OCI-LY7 (cell line): ENCODE results near the gene TMEM130. TPM values are rescaled to one million over a fixed set of nuclear protein-coding genes. Genes with fewer than 3 reads are reported as not detected.
"Not testable (repeated sequence)": the region's sequence is repeated elsewhere in the genome, so short reads cannot be mapped to it uniquely, and the experiment has no call there.

Source experiments
- BruUV-seq: library from RNA; stranded (reverse); fragments of 400-500 nt; replicated peaks from 2 replicates; lab custom pipeline; 2021; lab: Mats Ljungman, UMichigan
- CTCF ChIA-PET: fragments of 300-600 bp; sonication (Branson Sonifier 250); formaldehyde crosslinking; loops from one replicate; lab custom pipeline; 2022; ENCODE audit warnings: antibody characterized with exemption; ENCODE audit not compliant: unreplicated experiment; lab: Charles Lee
- POLR2A ChIA-PET: fragments of 300-600 bp; sonication (Branson Sonifier 250); formaldehyde crosslinking; loops from one replicate; lab custom pipeline; 2022; ENCODE audit warnings: antibody characterized with exemption; lab: Charles Lee
- DNase-seq: peaks from one replicate; pipeline ENCODE4 v3.0.0-alpha.2; 2015; ENCODE audit warnings: low spot score
- H2AFZ ChIP-seq: fragments of 200-600 bp; sonication (generic), shearing (Covaris generic); 2 replicates; pipeline ENCODE4 v1.6.1; 2014; ENCODE audit warnings: mild to moderate bottlenecking, antibody characterized with exemption, low read length, moderate library complexity
- H3K27ac ChIP-seq: fragments of 200-600 bp; sonication (generic); 2 replicates; pipeline ENCODE4 v1.5.1; 2014; ENCODE audit warnings: mixed run types, low read depth, mild to moderate bottlenecking, moderate library complexity, low read length, inconsistent platforms; ENCODE audit not compliant: poor library complexity, severe bottlenecking
- H3K36me3 ChIP-seq: fragments of 200-600 bp; sonication (generic); 2 replicates; pipeline ENCODE4 v1.6.1; 2014; ENCODE audit warnings: mild to moderate bottlenecking, antibody characterized with exemption, low read length, moderate library complexity, mixed read lengths; ENCODE audit not compliant: insufficient read depth
- H3K4me1 ChIP-seq: fragments of 200-600 bp; sonication (generic); 2 replicates; pipeline ENCODE4 v1.5.1; 2014; ENCODE audit warnings: mild to moderate bottlenecking, low read length; ENCODE audit not compliant: insufficient read depth, poor library complexity, severe bottlenecking
- H3K4me2 ChIP-seq: fragments of 200-600 bp; sonication (generic); 2 replicates; pipeline ENCODE4 v1.6.1; 2014; ENCODE audit warnings: mild to moderate bottlenecking, low read length
- H3K4me3 ChIP-seq: fragments of 200-600 bp; sonication (generic); 2 replicates; pipeline ENCODE4 v1.5.1; 2014; ENCODE audit warnings: mild to moderate bottlenecking, low read depth, low read length; ENCODE audit not compliant: poor library complexity, severe bottlenecking
- H3K79me2 ChIP-seq: fragments of 200-600 bp; sonication (generic); 2 replicates; pipeline ENCODE4 v1.6.1; 2016; ENCODE audit warnings: low read depth, mild to moderate bottlenecking, low read length, moderate library complexity, mixed read lengths; ENCODE audit not compliant: insufficient read depth
- H3K9me2 ChIP-seq: fragments of 200-600 bp; sonication (generic); 2 replicates; pipeline ENCODE4 v1.6.1; 2016; ENCODE audit warnings: mild to moderate bottlenecking, low read length, mixed read lengths; ENCODE audit not compliant: insufficient read depth
- H3K9me3 ChIP-seq: fragments of 200-600 bp; sonication (generic); 2 replicates; pipeline ENCODE4 v1.6.1; 2014; ENCODE audit warnings: mild to moderate bottlenecking, mixed run types, low read length, mixed read lengths
- H4K20me1 ChIP-seq: fragments of 200-600 bp; sonication (generic); 2 replicates; pipeline ENCODE4 v1.6.1; 2014; ENCODE audit warnings: mild to moderate bottlenecking, antibody characterized with exemption, low read length, moderate library complexity, mixed read lengths; ENCODE audit not compliant: insufficient read depth
- CTCF ChIP-seq: fragments of 200-600 bp; sonication (generic); conservative IDR thresholded peaks from 2 replicates; pipeline ENCODE4 v1.5.1; 2014; ENCODE audit warnings: mild to moderate bottlenecking, antibody characterized with exemption, low read length, moderate library complexity, mixed read lengths
- EZH2phosphoT487 ChIP-seq: fragments of 200-600 bp; sonication (generic); IDR thresholded peaks from 2 replicates; pipeline ENCODE4 v1.6.1; 2018; ENCODE audit warnings: low read depth, borderline replicate concordance, mild to moderate bottlenecking, mixed run types, antibody characterized with exemption, low read length, moderate library complexity, mixed read lengths
- intact Hi-C: fragments of 100-400 bp; cut with micrococcal nuclease; formaldehyde crosslinking; loops from one replicate; pipeline ENCODE4 v1.10.0; 2022; ENCODE audit not compliant: unreplicated experiment
- total RNA-seq, 2 experiments: library from RNA; depleted of rRNA in 1 of 2; stranded (reverse); fragments of >200 nt in 1 of 2; shearing (Covaris generic) in 1 of 2; gene quantifications; 2 replicates each; pipeline ENCODE4 v1.2.3, GENCODE V29; 2014 to 2022

Gene TMEM130
- total RNA-seq, 2 experiments from 2014 or later: 0.22 to 0.57 TPM

GRCh38 chr7:98855610-98856422, 14.0 kb downstream of the TMEM130 start:
- Histone ChIP-seq H3K9me2 (no peaks in the 10 kb centered on the region), H2AFZ (no peak overlapping the region), H3K79me2 (no peaks in the 10 kb centered on the region), H3K4me2 (no peak overlapping the region), H3K4me3 (no peak overlapping the region), H4K20me1 (no peaks in the 10 kb centered on the region), H3K27ac (no peak overlapping the region), H3K4me1 (no peaks in the 10 kb centered on the region), H3K9me3 (no peaks in the 10 kb centered on the region), H3K36me3 (no peaks in the 10 kb centered on the region)
- TF ChIP-seq EZH2phosphoT487 (no peak), CTCF (no peak)
- BruUV-seq: no TSS peak
- DNase-seq: no peak
- ChIA-PET POLR2A (no interaction called here), CTCF (interaction anchor here (0.5 kb wide), 1 partner anchor 14 kb away, joined by 3 read pairs; no protein-coding TSS in a partner anchor)
- intact Hi-C loops: no loop called here

GRCh38 chr7:98852826-98853225, 17.0 kb downstream of the TMEM130 start:
- no peak overlapping the region for H2AFZ ChIP-seq
- no peaks in the 10 kb centered on the region for H3K9me3 ChIP-seq
- no peaks in the 10 kb centered on the region for H3K4me1 ChIP-seq
- DNase-seq: no peak
- intact Hi-C loops: no loop called here
- POLR2A ChIA-PET: interaction anchor here (0.6 kb wide), 1 partner anchor 294 kb away, joined by 4 read pairs; no protein-coding TSS in a partner anchor
- H3K4me2 ChIP-seq: no peak overlapping the region
- H3K9me2 ChIP-seq: no peaks in the 10 kb centered on the region
- H3K4me3 ChIP-seq: no peak overlapping the region
- no peaks in the 10 kb centered on the region for H3K36me3 ChIP-seq
- no TSS peak for BruUV-seq
- no peak overlapping the region for H3K27ac ChIP-seq
- no peaks in the 10 kb centered on the region for H4K20me1 ChIP-seq
- TF ChIP-seq CTCF (no peak), EZH2phosphoT487 (no peak)
- CTCF ChIA-PET: no interaction called here
- no peaks in the 10 kb centered on the region for H3K79me2 ChIP-seq

GRCh38 chr7:98848918-98849317, 20.9 kb downstream of the TMEM130 start:
- intact Hi-C loops: no loop called here
- POLR2A ChIA-PET: no interaction called here
- no peaks in the 10 kb centered on the region for H3K79me2 ChIP-seq
- DNase-seq: no peak
- H3K4me2 ChIP-seq: no peak overlapping the region
- CTCF ChIA-PET: no interaction called here
- no peaks in the 10 kb centered on the region for H3K4me1 ChIP-seq
- no peaks in the 10 kb centered on the region for H3K36me3 ChIP-seq
- H3K9me3 ChIP-seq: no peaks in the 10 kb centered on the region
- TF ChIP-seq CTCF (no peak), EZH2phosphoT487 (no peak)
- no peak overlapping the region for H3K4me3 ChIP-seq
- H3K27ac ChIP-seq: no peak overlapping the region
- no peaks in the 10 kb centered on the region for H3K9me2 ChIP-seq
- no peak overlapping the region for H2AFZ ChIP-seq
- H4K20me1 ChIP-seq: no peaks in the 10 kb centered on the region
- no TSS peak for BruUV-seq

GRCh38 chr7:98842552-98842951, 27.3 kb downstream of the TMEM130 start:
- not testable (repeated sequence) for H3K79me2 ChIP-seq, H3K4me1 ChIP-seq, H3K27ac ChIP-seq, H4K20me1 ChIP-seq, H3K9me2 ChIP-seq, BruUV-seq, H3K9me3 ChIP-seq, H3K36me3 ChIP-seq, H3K4me3 ChIP-seq, H3K4me2 ChIP-seq, DNase-seq, H2AFZ ChIP-seq
- ChIA-PET CTCF (interaction anchor here (0.6 kb wide), 1 partner anchor 65 kb away, joined by 3 read pairs; no protein-coding TSS in a partner anchor), POLR2A (interaction anchor here (0.6 kb wide), 1 partner anchor 23 kb away, joined by 3 read pairs; no protein-coding TSS in a partner anchor)
- intact Hi-C loops: loop anchor here (2.0 to 5.0 kb wide), 3 partner anchors 28 to 820 kb away; partner anchors contain the start of gene TMEM130
